Transverse colon (tissue), 3 donors: Measurements from ENCODE around the gene GABRR2.

ENCODE experiments used
- CTCF ChIP-seq, 5 experiments: fragments of 200-600 bp in 3 of 5; fragments of 450-650 bp in 2 of 5; sonication (generic) in 3 of 5; IDR thresholded peaks; 1 replicate in 2 of 5; 2 replicates in 3 of 5; pipeline ENCODE4 v1.5.1; 2016 to 2017; ENCODE audit warnings: antibody characterized with exemption in 5 of 5, inconsistent platforms in 3 of 5, mild to moderate bottlenecking in 2 of 5, moderate library complexity in 1 of 5
- POLR2A ChIP-seq: fragments of 450-650 bp; IDR thresholded peaks from one replicate; pipeline ENCODE4 v1.6.1; 2016; ENCODE audit warnings: antibody characterized with exemption, mild to moderate bottlenecking, moderate library complexity

GRCh38 chr6:89282749-89283148, 32.4 kb downstream of the GABRR2 start:
- TF ChIP-seq CTCF (IDR thresholded peaks at IDR 0.05) (no peak), POLR2A (no peak)
